OCI-LY7 (cell line): ENCODE data around the gene SIVA1. TPM values are rescaled to one million over a fixed set of nuclear protein-coding genes. Genes with fewer than 3 reads are reported as not detected.

Experiments
- BruUV-seq: library from RNA; stranded (reverse); fragments of 400-500 nt; replicated peaks from 2 replicates; lab custom pipeline; 2021; lab: Mats Ljungman, UMichigan
- CTCF ChIA-PET: fragments of 300-600 bp; sonication (Branson Sonifier 250); formaldehyde crosslinking; loops from one replicate; lab custom pipeline; 2022; ENCODE audit warnings: antibody characterized with exemption; ENCODE audit not compliant: unreplicated experiment; lab: Charles Lee
- POLR2A ChIA-PET: fragments of 300-600 bp; sonication (Branson Sonifier 250); formaldehyde crosslinking; loops from one replicate; lab custom pipeline; 2022; ENCODE audit warnings: antibody characterized with exemption; lab: Charles Lee
- DNase-seq: peaks from one replicate; pipeline ENCODE4 v3.0.0-alpha.2; 2015; ENCODE audit warnings: low spot score
- H2AFZ ChIP-seq: fragments of 200-600 bp; sonication (generic), shearing (Covaris generic); 2 replicates; pipeline ENCODE4 v1.6.1; 2014; ENCODE audit warnings: mild to moderate bottlenecking, antibody characterized with exemption, low read length, moderate library complexity
- H3K27ac ChIP-seq: fragments of 200-600 bp; sonication (generic); 2 replicates; pipeline ENCODE4 v1.5.1; 2014; ENCODE audit warnings: mixed run types, low read depth, mild to moderate bottlenecking, moderate library complexity, low read length, inconsistent platforms; ENCODE audit not compliant: poor library complexity, severe bottlenecking
- H3K36me3 ChIP-seq: fragments of 200-600 bp; sonication (generic); 2 replicates; pipeline ENCODE4 v1.6.1; 2014; ENCODE audit warnings: mild to moderate bottlenecking, antibody characterized with exemption, low read length, moderate library complexity, mixed read lengths; ENCODE audit not compliant: insufficient read depth
- H3K4me1 ChIP-seq: fragments of 200-600 bp; sonication (generic); 2 replicates; pipeline ENCODE4 v1.5.1; 2014; ENCODE audit warnings: mild to moderate bottlenecking, low read length; ENCODE audit not compliant: insufficient read depth, poor library complexity, severe bottlenecking
- H3K4me2 ChIP-seq: fragments of 200-600 bp; sonication (generic); 2 replicates; pipeline ENCODE4 v1.6.1; 2014; ENCODE audit warnings: mild to moderate bottlenecking, low read length
- H3K4me3 ChIP-seq: fragments of 200-600 bp; sonication (generic); 2 replicates; pipeline ENCODE4 v1.5.1; 2014; ENCODE audit warnings: mild to moderate bottlenecking, low read depth, low read length; ENCODE audit not compliant: poor library complexity, severe bottlenecking
- H3K79me2 ChIP-seq: fragments of 200-600 bp; sonication (generic); 2 replicates; pipeline ENCODE4 v1.6.1; 2016; ENCODE audit warnings: low read depth, mild to moderate bottlenecking, low read length, moderate library complexity, mixed read lengths; ENCODE audit not compliant: insufficient read depth
- H3K9me2 ChIP-seq: fragments of 200-600 bp; sonication (generic); 2 replicates; pipeline ENCODE4 v1.6.1; 2016; ENCODE audit warnings: mild to moderate bottlenecking, low read length, mixed read lengths; ENCODE audit not compliant: insufficient read depth
- H3K9me3 ChIP-seq: fragments of 200-600 bp; sonication (generic); 2 replicates; pipeline ENCODE4 v1.6.1; 2014; ENCODE audit warnings: mild to moderate bottlenecking, mixed run types, low read length, mixed read lengths
- H4K20me1 ChIP-seq: fragments of 200-600 bp; sonication (generic); 2 replicates; pipeline ENCODE4 v1.6.1; 2014; ENCODE audit warnings: mild to moderate bottlenecking, antibody characterized with exemption, low read length, moderate library complexity, mixed read lengths; ENCODE audit not compliant: insufficient read depth
- EZH2phosphoT487 ChIP-seq: fragments of 200-600 bp; sonication (generic); IDR thresholded peaks from 2 replicates; pipeline ENCODE4 v1.6.1; 2018; ENCODE audit warnings: low read depth, borderline replicate concordance, mild to moderate bottlenecking, mixed run types, antibody characterized with exemption, low read length, moderate library complexity, mixed read lengths
- intact Hi-C: fragments of 100-400 bp; cut with micrococcal nuclease; formaldehyde crosslinking; loops from one replicate; pipeline ENCODE4 v1.10.0; 2022; ENCODE audit not compliant: unreplicated experiment
- total RNA-seq, 2 experiments: library from RNA; depleted of rRNA in 1 of 2; stranded (reverse); fragments of >200 nt in 1 of 2; shearing (Covaris generic) in 1 of 2; gene quantifications; 2 replicates each; pipeline ENCODE4 v1.2.3, GENCODE V29; 2014 to 2022
- TF ChIP-seq, protein P1 (sequence below): fragments of 200-600 bp; sonication (generic); conservative IDR thresholded peaks from 2 replicates; pipeline ENCODE4 v1.5.1; 2014; ENCODE audit warnings: mild to moderate bottlenecking, antibody characterized with exemption, low read length, moderate library complexity, mixed read lengths

The SIVA1 gene
- total RNA-seq, 2 experiments from 2014 or later, result 111 to 244 TPM

- H3K9me3 ChIP-seq, result no peaks in the 10 kb centered on the region
- intact Hi-C loops, result no loop called here
- peaks cover 4% of the 10 kb centered on the region for H3K4me1 ChIP-seq
- ChIA-PET POLR2A (no interaction called here), CTCF (no interaction called here)
- no peak overlapping the region for H3K4me2 ChIP-seq
- H3K4me3 ChIP-seq, result no peak overlapping the region
- no TSS peak for BruUV-seq
- H2AFZ ChIP-seq, result no peak overlapping the region
- no peak overlapping the region for H3K27ac ChIP-seq
- no peak for DNase-seq
- no peaks in the 10 kb centered on the region for H4K20me1 ChIP-seq
- peaks cover 61% of the 10 kb centered on the region for H3K36me3 ChIP-seq
- no peaks in the 10 kb centered on the region for H3K9me2 ChIP-seq
- H3K79me2 ChIP-seq, result no peaks in the 10 kb centered on the region
- TF ChIP-seq, protein P1, sequence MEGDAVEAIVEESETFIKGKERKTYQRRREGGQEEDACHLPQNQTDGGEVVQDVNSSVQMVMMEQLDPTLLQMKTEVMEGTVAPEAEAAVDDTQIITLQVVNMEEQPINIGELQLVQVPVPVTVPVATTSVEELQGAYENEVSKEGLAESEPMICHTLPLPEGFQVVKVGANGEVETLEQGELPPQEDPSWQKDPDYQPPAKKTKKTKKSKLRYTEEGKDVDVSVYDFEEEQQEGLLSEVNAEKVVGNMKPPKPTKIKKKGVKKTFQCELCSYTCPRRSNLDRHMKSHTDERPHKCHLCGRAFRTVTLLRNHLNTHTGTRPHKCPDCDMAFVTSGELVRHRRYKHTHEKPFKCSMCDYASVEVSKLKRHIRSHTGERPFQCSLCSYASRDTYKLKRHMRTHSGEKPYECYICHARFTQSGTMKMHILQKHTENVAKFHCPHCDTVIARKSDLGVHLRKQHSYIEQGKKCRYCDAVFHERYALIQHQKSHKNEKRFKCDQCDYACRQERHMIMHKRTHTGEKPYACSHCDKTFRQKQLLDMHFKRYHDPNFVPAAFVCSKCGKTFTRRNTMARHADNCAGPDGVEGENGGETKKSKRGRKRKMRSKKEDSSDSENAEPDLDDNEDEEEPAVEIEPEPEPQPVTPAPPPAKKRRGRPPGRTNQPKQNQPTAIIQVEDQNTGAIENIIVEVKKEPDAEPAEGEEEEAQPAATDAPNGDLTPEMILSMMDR, result no peak
- TF ChIP-seq EZH2phosphoT487, result no peak
Measured at GRCh38 chr14:104770072-104770579, 17.2 kb downstream of the SIVA1 start.

- H3K27ac ChIP-seq, result no peak overlapping the region
- no TSS peak for BruUV-seq
- no peaks in the 10 kb centered on the region for H4K20me1 ChIP-seq
- H3K4me1 ChIP-seq, result peaks cover 4% of the 10 kb centered on the region
- ChIA-PET CTCF (interaction anchor here (1.5 kb wide), 1 partner anchor 55 kb away, joined by 4 read pairs; no protein-coding TSS in a partner anchor), POLR2A (no interaction called here)
- TF ChIP-seq EZH2phosphoT487, result no peak
- TF ChIP-seq, protein P1, result peak; percentile 72
- intact Hi-C loops, result no loop called here
- no peak overlapping the region for H2AFZ ChIP-seq
- no peaks in the 10 kb centered on the region for H3K9me3 ChIP-seq
- H3K4me3 ChIP-seq, result no peak overlapping the region
- DNase-seq, result no peak
- H3K79me2 ChIP-seq, result no peaks in the 10 kb centered on the region
- H3K4me2 ChIP-seq, result no peak overlapping the region
- no peaks in the 10 kb centered on the region for H3K9me2 ChIP-seq
- H3K36me3 ChIP-seq, result peaks cover 55% of the 10 kb centered on the region
Measured at GRCh38 chr14:104770851-104771272, 17.9 kb downstream of the SIVA1 start.

DNA sequence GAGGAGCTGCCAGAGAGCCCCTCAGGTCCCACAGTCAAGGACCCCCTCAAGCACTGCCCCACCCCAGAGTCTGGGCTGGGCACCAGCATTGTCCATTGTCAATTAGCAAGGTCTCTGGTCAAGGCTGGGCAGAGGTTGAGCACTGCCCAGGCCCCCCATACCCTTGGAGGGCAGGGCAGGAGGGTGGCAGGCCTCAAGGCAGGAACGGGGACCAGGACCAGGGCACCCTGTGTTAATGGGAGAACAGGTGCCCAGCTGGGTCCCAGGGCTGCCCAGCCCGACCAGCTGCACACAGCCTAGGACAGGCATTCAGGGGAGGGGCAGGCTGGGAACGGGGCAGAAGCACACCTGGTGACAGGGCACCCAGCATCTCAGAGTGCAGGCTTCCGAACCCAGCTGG is 18.4 kb downstream of the SIVA1 start:
- H3K4me2 ChIP-seq, result no peak overlapping the region
- ChIA-PET POLR2A (no interaction called here), CTCF (interaction anchor here (1.5 kb wide), 1 partner anchor 54 kb away, joined by 4 read pairs; no protein-coding TSS in a partner anchor)
- H3K4me3 ChIP-seq, result no peak overlapping the region
- H3K36me3 ChIP-seq, result peaks cover 57% of the 10 kb centered on the region
- H3K27ac ChIP-seq, result no peak overlapping the region
- no peak overlapping the region for H2AFZ ChIP-seq
- H4K20me1 ChIP-seq, result no peaks in the 10 kb centered on the region
- intact Hi-C loops, result no loop called here
- no peaks in the 10 kb centered on the region for H3K9me2 ChIP-seq
- H3K4me1 ChIP-seq, result peaks cover 4% of the 10 kb centered on the region
- TF ChIP-seq, protein P1, result no peak
- no peak for TF ChIP-seq EZH2phosphoT487
- H3K9me3 ChIP-seq, result no peaks in the 10 kb centered on the region
- DNase-seq, result no peak
- BruUV-seq, result no TSS peak
- no peaks in the 10 kb centered on the region for H3K79me2 ChIP-seq
